ENCODE results near the gene PLBD2. TPM values are rescaled to one million over a fixed set of nuclear protein-coding genes. Genes with fewer than 3 reads are reported as not detected.
A peak's percentile ranks its signal among the peaks of the same experiment; 100 is the strongest.

Gene PLBD2
- total RNA-seq, 1 experiment from 2014 or later = 30.7 TPM

DNA sequence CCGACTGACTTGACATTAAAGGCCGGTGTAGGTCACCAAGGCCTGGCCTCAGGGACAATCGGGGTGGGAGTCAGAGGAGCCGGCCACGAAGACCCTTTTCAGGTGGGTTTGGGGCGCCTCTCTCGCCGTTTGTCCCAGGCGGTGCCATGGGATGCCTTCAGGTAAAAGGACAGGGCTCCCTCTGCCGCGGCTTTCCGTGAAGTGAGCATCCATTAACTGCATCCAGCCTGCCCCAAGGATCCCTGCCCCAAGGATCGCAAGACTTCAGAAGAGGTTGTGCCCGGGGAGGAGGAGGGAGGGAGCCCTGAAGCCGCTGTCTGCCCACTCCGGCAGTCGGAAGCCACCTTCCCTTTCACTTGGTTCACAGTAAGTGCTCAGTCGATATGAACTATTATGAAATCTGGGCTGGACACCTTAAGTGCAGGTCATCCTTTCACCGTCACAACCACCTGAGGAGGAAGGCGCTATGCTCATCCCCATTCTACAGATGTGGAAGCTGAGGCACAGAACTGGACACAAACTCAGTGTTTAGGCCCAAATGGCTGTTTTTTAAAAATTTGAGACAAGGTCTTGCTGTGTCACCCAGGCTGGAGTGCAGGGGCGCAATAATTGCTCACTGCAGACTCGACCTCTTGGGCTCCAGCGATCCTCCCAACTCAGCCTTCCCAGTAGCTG, 44.3 kb downstream of the PLBD2 start:
- Histone ChIP-seq H3K79me2 (ENCODE audit: low read depth) (no peaks in the 10 kb centered on the region), H2AFZ (no peak overlapping the region), H3K9me3 (ENCODE audit: insufficient read depth, low read depth) (no peaks in the 10 kb centered on the region), H3K27me3 (ENCODE audit: insufficient read depth, low read depth) (no peaks in the 10 kb centered on the region), H4K20me1 (ENCODE audit: insufficient read depth) (no peaks in the 10 kb centered on the region), H3K4me1 (replicated peaks; ENCODE audit: insufficient read depth) (no peaks in the 10 kb centered on the region), H3K27ac (no peak overlapping the region), H3K4me3 (no peak overlapping the region), H3K4me2 (no peak overlapping the region), H3F3A (ENCODE audit: insufficient read depth, low read depth) (peaks cover 7% of the 10 kb centered on the region; the same call in 1 of the 2 replicates), H3K36me3 (ENCODE audit: low read depth) (no peaks in the 10 kb centered on the region), H3K9me2 (ENCODE audit: insufficient read depth) (no peaks in the 10 kb centered on the region)
- no peak for DNase-seq
- ChIA-PET POLR2A (ENCODE audit: unreplicated experiment) (no interaction called here), CTCF (no interaction called here)
- intact Hi-C loops (cut with micrococcal nuclease; ENCODE audit: unreplicated experiment) = no loop called here
- BruUV-seq (replicated peaks) = no TSS peak
- TF ChIP-seq EZH2 (IDR thresholded peaks at IDR 0.05; ENCODE audit: low read depth) = no peak
- TF ChIP-seq, protein P1, sequence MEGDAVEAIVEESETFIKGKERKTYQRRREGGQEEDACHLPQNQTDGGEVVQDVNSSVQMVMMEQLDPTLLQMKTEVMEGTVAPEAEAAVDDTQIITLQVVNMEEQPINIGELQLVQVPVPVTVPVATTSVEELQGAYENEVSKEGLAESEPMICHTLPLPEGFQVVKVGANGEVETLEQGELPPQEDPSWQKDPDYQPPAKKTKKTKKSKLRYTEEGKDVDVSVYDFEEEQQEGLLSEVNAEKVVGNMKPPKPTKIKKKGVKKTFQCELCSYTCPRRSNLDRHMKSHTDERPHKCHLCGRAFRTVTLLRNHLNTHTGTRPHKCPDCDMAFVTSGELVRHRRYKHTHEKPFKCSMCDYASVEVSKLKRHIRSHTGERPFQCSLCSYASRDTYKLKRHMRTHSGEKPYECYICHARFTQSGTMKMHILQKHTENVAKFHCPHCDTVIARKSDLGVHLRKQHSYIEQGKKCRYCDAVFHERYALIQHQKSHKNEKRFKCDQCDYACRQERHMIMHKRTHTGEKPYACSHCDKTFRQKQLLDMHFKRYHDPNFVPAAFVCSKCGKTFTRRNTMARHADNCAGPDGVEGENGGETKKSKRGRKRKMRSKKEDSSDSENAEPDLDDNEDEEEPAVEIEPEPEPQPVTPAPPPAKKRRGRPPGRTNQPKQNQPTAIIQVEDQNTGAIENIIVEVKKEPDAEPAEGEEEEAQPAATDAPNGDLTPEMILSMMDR (conservative IDR thresholded peaks at IDR 0.05) = no peak

DNA sequence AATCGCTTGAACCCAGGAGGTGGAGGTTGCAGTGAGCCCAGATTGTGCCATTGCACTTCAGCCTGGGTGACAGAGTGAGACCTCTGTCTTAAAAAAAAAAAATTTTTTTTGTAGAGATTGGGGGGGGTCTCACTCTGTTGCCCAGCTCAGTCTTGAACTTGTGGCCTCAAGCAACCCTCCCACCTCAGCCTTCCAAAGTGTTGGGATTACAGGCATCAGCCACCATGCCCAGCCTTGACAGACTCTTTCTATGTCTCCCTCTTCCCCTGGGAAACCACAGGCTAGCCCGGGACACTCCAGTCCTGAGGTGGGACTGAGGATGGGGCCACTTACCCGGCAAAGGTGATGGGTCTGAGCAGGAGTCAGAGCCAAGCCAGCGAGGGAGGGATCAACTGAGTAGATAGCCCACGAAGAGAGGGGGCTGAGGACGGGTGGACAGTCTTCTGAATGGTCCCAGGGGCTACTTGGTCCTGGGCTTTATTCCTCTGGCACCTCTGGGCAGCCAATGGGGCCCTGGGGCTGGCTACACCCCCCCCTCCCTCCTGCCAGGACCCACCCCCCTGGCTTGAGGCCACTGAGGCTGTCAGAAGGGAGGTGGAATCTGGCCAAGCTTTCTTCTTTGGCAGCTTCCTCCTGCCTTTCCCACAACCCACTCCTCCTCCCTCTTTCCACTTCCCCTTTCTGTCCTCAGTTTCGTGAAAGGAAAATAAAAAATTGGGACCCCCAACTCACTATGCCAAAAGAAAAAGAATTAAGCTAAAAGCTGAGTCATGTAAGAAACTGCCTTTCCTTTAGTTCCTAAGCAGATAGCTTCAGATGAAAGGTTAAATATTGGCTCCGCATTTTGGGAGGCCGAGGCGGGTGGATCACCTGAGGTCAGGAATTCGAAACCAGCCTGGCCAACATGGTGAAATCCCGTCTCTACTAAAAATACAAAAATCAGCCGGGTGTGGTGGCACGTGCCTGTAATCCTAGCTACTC, 45.3 kb downstream of the PLBD2 start, which contains the start of gene SDS:
Gene SDS, minus strand, starts transcription at position 453 of the 981 bp plus-strand sequence. CDS start 4,179 bp downstream, outside the sequence.
- Histone ChIP-seq H3K27me3 (ENCODE audit: insufficient read depth, low read depth) (no peaks in the 10 kb centered on the region), H3K27ac (no peak within 1 kb of the TSS), H3F3A (ENCODE audit: insufficient read depth, low read depth) (peaks cover 7% of the 10 kb centered on the region; the same call in 1 of the 2 replicates), H3K9me3 (ENCODE audit: insufficient read depth, low read depth) (no peaks in the 10 kb centered on the region), H3K4me1 (replicated peaks; ENCODE audit: insufficient read depth) (no peaks in the 10 kb centered on the region), H3K9me2 (ENCODE audit: insufficient read depth) (no peaks in the 10 kb centered on the region), H2AFZ (no peak within 1 kb of the TSS), H3K79me2 (ENCODE audit: low read depth) (no peaks in the 10 kb centered on the region), H3K4me3 (no peak within 1 kb of the TSS), H3K36me3 (ENCODE audit: low read depth) (no peaks in the 10 kb centered on the region), H3K4me2 (peak within 1 kb of the TSS; percentile 43), H4K20me1 (ENCODE audit: insufficient read depth) (no peaks in the 10 kb centered on the region)
- TF ChIP-seq, protein P1 (conservative IDR thresholded peaks at IDR 0.05) = no peak
- no peak for TF ChIP-seq EZH2 (IDR thresholded peaks at IDR 0.05; ENCODE audit: low read depth)
- ChIA-PET POLR2A (ENCODE audit: unreplicated experiment) (interaction anchor here (0.6 kb wide), 1 partner anchor 388 kb away, joined by 14 read pairs; no protein-coding TSS in a partner anchor), CTCF (no interaction called here)
- intact Hi-C loops (cut with micrococcal nuclease; ENCODE audit: unreplicated experiment) = no loop called here
- BruUV-seq (replicated peaks) = no TSS peak
- no peak for DNase-seq

DNA sequence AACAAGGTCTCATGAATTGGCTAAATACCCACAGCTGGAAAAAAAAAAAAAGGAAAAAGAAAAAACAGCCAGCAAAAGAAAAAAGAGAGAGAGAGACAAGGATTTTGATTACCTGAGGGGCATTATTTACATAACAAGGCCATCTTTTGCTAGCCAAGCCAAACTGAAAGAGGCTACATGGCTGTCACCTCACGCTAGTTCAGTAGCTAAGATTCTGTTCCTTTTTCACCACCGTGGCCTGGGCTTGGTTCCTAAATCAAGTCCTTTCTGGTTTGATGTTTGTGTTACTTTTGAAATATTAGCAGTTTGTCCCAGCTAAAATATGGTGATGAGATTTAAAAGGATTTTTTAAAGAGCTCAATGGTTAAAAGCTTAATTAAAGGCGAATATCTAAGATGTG, 47.3 kb downstream of the PLBD2 start:
- Histone ChIP-seq H3K4me1 (replicated peaks; ENCODE audit: insufficient read depth) (no peaks in the 10 kb centered on the region), H3F3A (ENCODE audit: insufficient read depth, low read depth) (peaks cover 7% of the 10 kb centered on the region; the same call in 1 of the 2 replicates), H3K9me3 (ENCODE audit: insufficient read depth, low read depth) (no peaks in the 10 kb centered on the region), H3K9me2 (ENCODE audit: insufficient read depth) (no peaks in the 10 kb centered on the region), H3K79me2 (ENCODE audit: low read depth) (no peaks in the 10 kb centered on the region), H3K36me3 (ENCODE audit: low read depth) (no peaks in the 10 kb centered on the region), H3K27me3 (ENCODE audit: insufficient read depth, low read depth) (no peaks in the 10 kb centered on the region), H4K20me1 (ENCODE audit: insufficient read depth) (no peaks in the 10 kb centered on the region), H3K4me3 (no peak overlapping the region), H3K27ac (no peak overlapping the region), H3K4me2 (no peak overlapping the region), H2AFZ (no peak overlapping the region)
- ChIA-PET CTCF (no interaction called here), POLR2A (ENCODE audit: unreplicated experiment) (no interaction called here)
- intact Hi-C loops (cut with micrococcal nuclease; ENCODE audit: unreplicated experiment) = no loop called here
- DNase-seq = no peak
- TF ChIP-seq, protein P1 (conservative IDR thresholded peaks at IDR 0.05) = no peak
- no peak for TF ChIP-seq EZH2 (IDR thresholded peaks at IDR 0.05; ENCODE audit: low read depth)
- BruUV-seq (replicated peaks) = no TSS peak

All from PC-9 (cell line).